Fibroblast of the conjunctiva (primary cell): ENCODE measurements around the gene VKORC1L1.
"Not testable (repeated sequence)": the region's sequence is repeated elsewhere in the genome, so short reads cannot be mapped to it uniquely, and the experiment has no call there.

Experiments
- DNase-seq: peaks from one replicate; pipeline ENCODE4 v3.0.0-alpha.2; 2010; ENCODE audit warnings: low read depth

Gene VKORC1L1

GRCh38 chr7:65872776-65873581 is at the start of gene VKORC1L1:
Gene VKORC1L1, plus strand, starts transcription at chr7:65873074. Its CDS starts 298 bp downstream, at chr7:65873372.
- peak; percentile 84 for DNase-seq

GRCh38 chr7:65827366-65827765 is 45.5 kb upstream of the VKORC1L1 start:
- DNase-seq = no peak

GRCh38 chr7:65832281-65832680 is 40.6 kb upstream of the VKORC1L1 start:
- DNase-seq = no peak

- DNase-seq = not testable (repeated sequence)
Observed at GRCh38 chr7:65836684-65837083, 36.2 kb upstream of the VKORC1L1 start.

GRCh38 chr7:65837541-65837956 is 35.3 kb upstream of the VKORC1L1 start:
- not testable (repeated sequence) for DNase-seq

- no peak for DNase-seq
Observed at GRCh38 chr7:65839846-65840245, 33.0 kb upstream of the VKORC1L1 start.

- no peak for DNase-seq
Observed at GRCh38 chr7:65840446-65840845, 32.4 kb upstream of the VKORC1L1 start.

GRCh38 chr7:65843616-65844015 is 29.3 kb upstream of the VKORC1L1 start:
- DNase-seq = not testable (repeated sequence)

- no peak for DNase-seq
Observed at GRCh38 chr7:65846008-65846570, 26.8 kb upstream of the VKORC1L1 start.

- DNase-seq = not testable (repeated sequence)
Observed at GRCh38 chr7:65853426-65853825, 19.4 kb upstream of the VKORC1L1 start.

- not testable (repeated sequence) for DNase-seq
Observed at GRCh38 chr7:65853892-65854291, 19.0 kb upstream of the VKORC1L1 start.

GRCh38 chr7:65857321-65857894 is 15.5 kb upstream of the VKORC1L1 start:
- DNase-seq = not testable (repeated sequence)

GRCh38 chr7:65858660-65859059 is 14.2 kb upstream of the VKORC1L1 start:
- not testable (repeated sequence) for DNase-seq

- DNase-seq = not testable (repeated sequence)
Observed at GRCh38 chr7:65866244-65866643, 6.6 kb upstream of the VKORC1L1 start.

GRCh38 chr7:65867681-65868080 is 5.2 kb upstream of the VKORC1L1 start:
- not testable (repeated sequence) for DNase-seq

- DNase-seq = not testable (repeated sequence)
Observed at GRCh38 chr7:65869312-65869711, 3.6 kb upstream of the VKORC1L1 start.

- DNase-seq = not testable (repeated sequence)
Observed at GRCh38 chr7:65871451-65871850, 1.4 kb upstream of the VKORC1L1 start.

- DNase-seq = not testable (repeated sequence)
Observed at GRCh38 chr7:65873582-65874193, 814 bp downstream of the VKORC1L1 start.

- not testable (repeated sequence) for DNase-seq
Observed at GRCh38 chr7:65875715-65876114, 2.8 kb downstream of the VKORC1L1 start.

GRCh38 chr7:65879292-65880153 is 6.6 kb downstream of the VKORC1L1 start:
- not testable (repeated sequence) for DNase-seq

- not testable (repeated sequence) for DNase-seq
Observed at GRCh38 chr7:65880242-65880641, 7.4 kb downstream of the VKORC1L1 start.
